Mesenchymal stem cell (in vitro differentiated cells and primary cell): ENCODE measurements around the gene FARS2.
A peak's percentile ranks its signal among the peaks of the same experiment; 100 is the strongest.

Experiments
- DNase-seq: peaks from one replicate; pipeline ENCODE4 v3.0.0-alpha.2; 2013
- H2AFZ ChIP-seq: one replicate; pipeline ENCODE4 v1.6.1; 2013; ENCODE audit warnings: low read depth, mild to moderate bottlenecking, control low read depth, inconsistent platforms, low read length, moderate library complexity
- H2AK5ac ChIP-seq: 2 replicates; pipeline ENCODE4 v1.6.1; 2013; ENCODE audit warnings: low read length, moderate library complexity, mild to moderate bottlenecking, inconsistent platforms; ENCODE audit not compliant: severe bottlenecking
- H2BK120ac ChIP-seq: one replicate; pipeline ENCODE4 v1.6.1; 2013; ENCODE audit warnings: low read depth, mild to moderate bottlenecking, inconsistent platforms, low read length, moderate library complexity
- H2BK12ac ChIP-seq, 2 experiments: one replicate each; pipeline ENCODE4 v1.6.1; 2013; ENCODE audit warnings: inconsistent platforms in 2 of 2, low read length in 2 of 2, mild to moderate bottlenecking in 2 of 2, moderate library complexity in 2 of 2, control low read depth in 1 of 2
- H2BK15ac ChIP-seq: one replicate; pipeline ENCODE4 v1.6.1; 2013; ENCODE audit warnings: mild to moderate bottlenecking, low read depth, inconsistent platforms; ENCODE audit not compliant: poor library complexity, severe bottlenecking
- H2BK5ac ChIP-seq: 2 replicates; pipeline ENCODE4 v1.6.1; 2013; ENCODE audit warnings: low read depth, mild to moderate bottlenecking, low read length, control low read depth, inconsistent platforms; ENCODE audit not compliant: poor library complexity, severe bottlenecking
- H3K14ac ChIP-seq, 2 experiments: one replicate each; pipeline ENCODE4 v1.6.1; 2013; ENCODE audit warnings: inconsistent platforms in 2 of 2, low read length in 2 of 2, control low read depth in 1 of 2, mild to moderate bottlenecking in 1 of 2, moderate library complexity in 1 of 2
- H3K18ac ChIP-seq, 2 experiments: one replicate each; pipeline ENCODE4 v1.6.1; 2013; ENCODE audit warnings: inconsistent platforms in 2 of 2, low read length in 2 of 2, control low read depth in 1 of 2, low read depth in 1 of 2, mild to moderate bottlenecking in 1 of 2
- H3K23ac ChIP-seq, 2 experiments: one replicate each; pipeline ENCODE4 v1.6.1; 2013; ENCODE audit warnings: inconsistent platforms in 2 of 2, low read length in 2 of 2, mild to moderate bottlenecking in 2 of 2, moderate library complexity in 2 of 2, control low read depth in 1 of 2
- H3K27ac ChIP-seq: 2 replicates; pipeline ENCODE4 v1.5.1; 2013; ENCODE audit warnings: mild to moderate bottlenecking, moderate library complexity, low read length, control low read depth, inconsistent platforms; ENCODE audit not compliant: poor library complexity, severe bottlenecking
- H3K27me3 ChIP-seq, 2 experiments: 2 replicates each; pipeline versions ENCODE4 v1.6.1 to v1.7.0; 2013; ENCODE audit warnings: low read length in 2 of 2, mild to moderate bottlenecking in 2 of 2, moderate library complexity in 2 of 2, control low read depth in 1 of 2, inconsistent platforms in 1 of 2; ENCODE audit not compliant: control insufficient read depth in 1 of 2, insufficient read depth in 1 of 2
- H3K36me3 ChIP-seq, 2 experiments: 2 replicates each; pipeline versions ENCODE4 v1.6.1 to v1.7.0; 2013; ENCODE audit warnings: low read length in 2 of 2, control low read depth in 1 of 2, inconsistent platforms in 1 of 2, low read depth in 1 of 2, mild to moderate bottlenecking in 1 of 2; ENCODE audit not compliant: insufficient read depth in 2 of 2, control insufficient read depth in 1 of 2
- H3K4ac ChIP-seq, 2 experiments: one replicate each; pipeline ENCODE4 v1.6.1; 2013; ENCODE audit warnings: inconsistent platforms in 2 of 2, low read length in 2 of 2, mild to moderate bottlenecking in 2 of 2, moderate library complexity in 2 of 2, control low read depth in 1 of 2, low read depth in 1 of 2
- H3K4me1 ChIP-seq: 2 replicates; pipeline ENCODE4 v1.6.1; 2013; ENCODE audit warnings: low read depth, low read length, control low read depth; ENCODE audit not compliant: control insufficient read depth, insufficient read depth
- H3K4me2 ChIP-seq: 2 replicates; pipeline ENCODE4 v1.6.1; 2013; ENCODE audit warnings: low read length, mild to moderate bottlenecking, inconsistent platforms; ENCODE audit not compliant: poor library complexity, severe bottlenecking
- H3K4me3 ChIP-seq, 2 experiments: 2 replicates each; pipeline versions ENCODE4 v1.5.1 to v1.7.0; 2013; ENCODE audit warnings: low read length in 2 of 2, mild to moderate bottlenecking in 2 of 2, control low read depth in 1 of 2, low read depth in 1 of 2; ENCODE audit not compliant: insufficient read depth in 1 of 2
- H3K79me1 ChIP-seq: replicated peaks from 2 replicates; pipeline ENCODE4 v1.6.1; 2013; ENCODE audit warnings: mild to moderate bottlenecking, control low read depth, low read length, inconsistent platforms; ENCODE audit not compliant: poor library complexity, severe bottlenecking
- H3K9ac ChIP-seq: 2 replicates; pipeline ENCODE4 v1.7.0; 2013; ENCODE audit warnings: mild to moderate bottlenecking, low read length, moderate library complexity
- H3K9me3 ChIP-seq: 2 replicates; pipeline ENCODE4 v1.7.0; 2013; ENCODE audit warnings: mild to moderate bottlenecking, low read length; ENCODE audit not compliant: control insufficient read depth
- H4K8ac ChIP-seq: one replicate; pipeline ENCODE4 v1.6.1; 2013; ENCODE audit warnings: inconsistent platforms, mild to moderate bottlenecking, low read length, moderate library complexity
- H4K91ac ChIP-seq: one replicate; pipeline ENCODE4 v1.6.1; 2013; ENCODE audit warnings: mild to moderate bottlenecking, low read length, inconsistent platforms
- WGBS: methylation state at CpG from one replicate; pipeline ENCODE4 v1.1.7; 2013; ENCODE audit warnings: mixed read lengths; 5-methylcytosine and 5-hydroxymethylcytosine counted together

The FARS2 gene

DNA sequence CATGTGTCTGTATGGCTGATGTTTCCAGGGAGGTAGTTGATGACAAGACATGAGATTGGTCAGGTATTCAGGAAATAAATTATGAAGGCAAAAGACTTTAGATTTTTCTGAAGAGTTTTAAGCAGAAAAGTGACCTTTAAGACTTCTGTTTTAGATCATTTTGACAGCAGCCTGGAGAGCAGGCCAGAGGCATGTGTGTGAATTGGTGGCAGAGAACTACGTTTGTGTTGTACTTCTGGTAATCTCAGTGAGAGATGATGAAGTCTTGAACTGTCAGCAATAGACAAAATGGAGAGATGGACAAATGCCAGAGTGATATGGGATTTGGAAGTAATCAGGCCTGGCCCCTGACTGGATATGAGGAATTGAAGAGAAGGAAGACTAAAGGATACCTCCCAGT lies 30.8 kb downstream of the FARS2 start:
- Histone ChIP-seq H3K4ac (no peak overlapping the region), H3K4me2 (no peak overlapping the region), H3K27me3 (no peaks in the 10 kb centered on the region), H2AK5ac (no peak overlapping the region), H2AFZ (no peak overlapping the region), H3K23ac (no peak overlapping the region), H4K8ac (no peak overlapping the region), H2BK15ac (no peak overlapping the region), H2BK12ac (no peak overlapping the region), H3K9me3 (no peaks in the 10 kb centered on the region), H3K18ac (no peak overlapping the region), H3K79me1 (peaks cover 51% of the 10 kb centered on the region), H3K4me3 (no peak overlapping the region), H3K36me3 (no peaks in the 10 kb centered on the region), H4K91ac (no peak overlapping the region), H2BK5ac (no peak overlapping the region), H3K4me1 (peaks cover 6% of the 10 kb centered on the region), H3K27ac (no peak overlapping the region), H3K14ac (no peak overlapping the region), H2BK120ac (no peak overlapping the region), H3K9ac (no peak overlapping the region)
- WGBS = 14% methylated on average over 1 of the region's 1 CpG
- no peak for DNase-seq

DNA sequence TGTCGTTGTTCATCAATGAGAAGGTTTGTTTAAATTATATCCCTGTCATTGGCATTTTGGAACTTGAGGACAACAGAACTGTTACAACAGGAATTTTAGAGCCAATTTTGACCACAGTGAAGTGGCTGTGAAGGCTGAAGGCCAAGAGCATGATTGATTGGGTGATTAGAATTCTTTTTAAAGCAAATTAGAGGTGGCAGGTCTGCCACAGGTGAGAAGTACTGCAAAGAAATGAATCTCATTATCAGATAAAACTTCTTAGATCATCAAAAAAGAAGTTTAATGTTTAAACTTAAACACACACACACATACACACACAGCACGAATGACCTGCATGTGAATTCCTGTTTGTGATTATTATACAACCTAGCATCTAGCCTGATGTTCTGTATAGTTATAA lies 32.4 kb downstream of the FARS2 start:
- Histone ChIP-seq H3K4ac (no peak overlapping the region), H2BK12ac (no peak overlapping the region), H3K27me3 (no peaks in the 10 kb centered on the region), H3K36me3 (no peaks in the 10 kb centered on the region), H3K4me3 (no peak overlapping the region), H3K9me3 (no peaks in the 10 kb centered on the region), H3K79me1 (peaks cover 51% of the 10 kb centered on the region), H3K9ac (no peak overlapping the region), H4K91ac (no peak overlapping the region), H2BK5ac (no peak overlapping the region), H2BK120ac (no peak overlapping the region), H3K27ac (no peak overlapping the region), H2AFZ (no peak overlapping the region), H4K8ac (no peak overlapping the region), H2AK5ac (no peak overlapping the region), H3K4me1 (no peaks in the 10 kb centered on the region), H3K23ac (no peak overlapping the region), H3K18ac (no peak overlapping the region), H2BK15ac (no peak overlapping the region), H3K4me2 (no peak overlapping the region), H3K14ac (no peak overlapping the region)
- WGBS = 56% methylated on average over 1 of the region's 2 CpGs
- no peak for DNase-seq

DNA sequence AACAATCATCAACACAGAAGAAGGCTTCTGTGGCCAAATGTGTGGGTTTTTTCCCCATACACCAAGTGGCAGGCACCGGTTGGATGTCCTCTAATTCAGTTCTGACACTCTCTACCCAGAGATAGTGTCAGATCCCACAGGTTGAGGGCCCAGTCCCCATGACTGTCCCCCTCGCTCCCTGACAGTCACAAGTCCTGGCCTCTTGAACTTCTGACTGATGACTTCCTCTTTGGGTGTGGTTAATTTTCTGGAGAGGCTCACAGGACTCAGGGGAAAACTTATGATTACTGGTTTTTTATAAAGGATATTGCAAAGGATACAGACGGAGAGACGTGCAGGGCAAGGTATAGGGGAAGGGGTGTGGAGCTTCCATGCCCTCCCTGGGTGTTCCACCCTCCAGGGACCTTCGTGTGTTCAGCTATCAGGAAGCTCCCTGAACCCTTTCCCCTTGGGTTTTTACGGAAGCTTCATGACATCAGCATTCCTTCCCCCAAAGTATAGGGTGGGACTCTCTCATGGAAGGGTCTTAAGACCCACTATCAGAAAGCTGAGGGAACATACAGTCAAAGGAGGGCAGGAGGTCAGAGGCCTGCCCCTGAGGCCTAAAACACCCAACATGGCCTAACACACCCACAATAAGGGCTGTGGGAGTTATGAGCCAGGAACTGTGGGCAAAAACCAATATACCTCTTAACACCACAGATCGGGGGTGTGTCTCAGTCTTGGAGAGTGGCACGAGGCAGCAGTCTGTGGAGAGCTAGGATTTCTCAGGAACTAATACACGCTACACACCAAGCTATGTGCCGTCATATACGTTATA lies 33.3 kb downstream of the FARS2 start:
- no peak overlapping the region for H3K27ac ChIP-seq
- no peaks in the 10 kb centered on the region for H3K9me3 ChIP-seq
- H2BK15ac ChIP-seq = no peak overlapping the region
- H3K27me3 ChIP-seq = no peaks in the 10 kb centered on the region
- no peak overlapping the region for H3K4me3 ChIP-seq
- no peak overlapping the region for H2AK5ac ChIP-seq
- no peak overlapping the region for H4K91ac ChIP-seq
- peaks cover 45% of the 10 kb centered on the region for H3K79me1 ChIP-seq
- no peak overlapping the region for H3K4me2 ChIP-seq
- H3K36me3 ChIP-seq = no peaks in the 10 kb centered on the region
- no peak for DNase-seq
- no peak overlapping the region for H4K8ac ChIP-seq
- H3K23ac ChIP-seq = peak overlapping the region in 1 of 2 experiments; percentile 40
- 78% methylated on average over 7 of the region's 11 CpGs for WGBS
- peak overlapping the region in 1 of 2 experiments; percentile 73 for H3K4ac ChIP-seq
- no peak overlapping the region for H3K9ac ChIP-seq
- H3K14ac ChIP-seq = peak overlapping the region in 1 of 2 experiments; percentile 29
- no peak overlapping the region for H2AFZ ChIP-seq
- H2BK120ac ChIP-seq = no peak overlapping the region
- no peaks in the 10 kb centered on the region for H3K4me1 ChIP-seq
- no peak overlapping the region for H2BK5ac ChIP-seq
- H2BK12ac ChIP-seq = peak overlapping the region; percentile 38 to 63
- peak overlapping the region in 1 of 2 experiments; percentile 49 for H3K18ac ChIP-seq

DNA sequence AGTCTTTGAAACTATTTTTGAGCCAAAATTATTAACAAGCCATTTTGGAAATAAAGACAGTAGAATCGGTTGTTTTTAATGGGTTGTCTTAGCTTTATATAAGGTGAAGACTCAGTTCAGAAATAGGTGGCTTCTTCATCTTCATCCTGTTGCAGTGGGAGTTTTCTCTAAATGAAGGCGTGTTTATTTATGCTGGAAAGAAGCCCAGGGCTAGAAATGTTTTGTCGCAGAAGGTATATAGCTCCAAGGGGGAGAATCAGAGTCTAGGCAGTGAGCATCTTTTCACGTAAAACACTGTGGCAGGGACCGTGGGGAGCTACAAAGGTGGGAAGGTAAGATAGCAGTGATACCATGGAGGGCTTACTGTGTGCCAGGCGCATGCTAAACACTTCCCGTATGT lies 34.3 kb downstream of the FARS2 start:
- no peaks in the 10 kb centered on the region for H3K9me3 ChIP-seq
- H3K4me1 ChIP-seq = no peaks in the 10 kb centered on the region
- H2BK12ac ChIP-seq = no peak overlapping the region
- no peak overlapping the region for H2BK5ac ChIP-seq
- H4K91ac ChIP-seq = no peak overlapping the region
- H3K23ac ChIP-seq = no peak overlapping the region
- 85% methylated on average over 5 of the region's 7 CpGs for WGBS
- H2AFZ ChIP-seq = no peak overlapping the region
- peaks cover 40% of the 10 kb centered on the region for H3K79me1 ChIP-seq
- H3K18ac ChIP-seq = no peak overlapping the region
- no peak overlapping the region for H3K9ac ChIP-seq
- H2BK15ac ChIP-seq = no peak overlapping the region
- no peaks in the 10 kb centered on the region for H3K36me3 ChIP-seq
- H3K4ac ChIP-seq = no peak overlapping the region
- H4K8ac ChIP-seq = peak overlapping the region; percentile 60
- H3K27ac ChIP-seq = no peak overlapping the region
- no peak overlapping the region for H3K14ac ChIP-seq
- H3K4me2 ChIP-seq = no peak overlapping the region
- no peak for DNase-seq
- H2AK5ac ChIP-seq = no peak overlapping the region
- no peaks in the 10 kb centered on the region for H3K27me3 ChIP-seq
- no peak overlapping the region for H2BK120ac ChIP-seq
- H3K4me3 ChIP-seq = no peak overlapping the region
